HG02885 (cell line): ENCODE measurements around the gene PTGER2.

ENCODE experiments used
- ATAC-seq: cut with Tn5 transposase; IDR thresholded peaks from one replicate; pipeline ENCODE4 v1.9.1; 2021; ENCODE audit warnings: mild to moderate bottlenecking; ENCODE audit not compliant: unreplicated experiment, poor library complexity

PTGER2 gene

GRCh38 chr14:52304248-52304904, 9.7 kb upstream of the PTGER2 start:
- ATAC-seq, result no peak

GRCh38 chr14:52305014-52305413, 9.1 kb upstream of the PTGER2 start:
- ATAC-seq, result no peak

GRCh38 chr14:52307376-52307775, 6.7 kb upstream of the PTGER2 start:
- ATAC-seq, result no peak

GRCh38 chr14:52307905-52308304, 6.2 kb upstream of the PTGER2 start:
- no peak for ATAC-seq

GRCh38 chr14:52310541-52310940, 3.6 kb upstream of the PTGER2 start:
- ATAC-seq, result no peak

- ATAC-seq, result no peak
Observed at GRCh38 chr14:52312931-52313355, 1.2 kb upstream of the PTGER2 start.

- ATAC-seq, result no peak
Observed at GRCh38 chr14:52313462-52313861, 650 bp upstream of the PTGER2 start.

GRCh38 chr14:52314595-52315354, 663 bp downstream of the PTGER2 start:
- ATAC-seq, result peak; percentile 32

GRCh38 chr14:52315355-52315718, 1.2 kb downstream of the PTGER2 start:
- peak; percentile 2 for ATAC-seq

GRCh38 chr14:52318062-52318461, 4.0 kb downstream of the PTGER2 start:
- no peak for ATAC-seq

GRCh38 chr14:52318826-52319645, 4.9 kb downstream of the PTGER2 start:
- no peak for ATAC-seq

- ATAC-seq, result no peak
Observed at GRCh38 chr14:52319919-52320318, 5.8 kb downstream of the PTGER2 start.

GRCh38 chr14:52325126-52325525, 11.0 kb downstream of the PTGER2 start:
- peak; percentile 92 for ATAC-seq

GRCh38 chr14:52325630-52326029, 11.5 kb downstream of the PTGER2 start:
- no peak for ATAC-seq

- peak; percentile 23 for ATAC-seq
Observed at GRCh38 chr14:52327374-52328226, 13.5 kb downstream of the PTGER2 start.

GRCh38 chr14:52328276-52328675, 14.2 kb downstream of the PTGER2 start:
- no peak for ATAC-seq

- no peak for ATAC-seq
Observed at GRCh38 chr14:52329678-52330369, 15.7 kb downstream of the PTGER2 start.

GRCh38 chr14:52332269-52332668, 18.2 kb downstream of the PTGER2 start:
- ATAC-seq, result no peak

GRCh38 chr14:52333108-52333507, 19.0 kb downstream of the PTGER2 start:
- ATAC-seq, result no peak
